GM19467 (cell line): ENCODE data around the gene AZI2.

ENCODE experiments used
- ATAC-seq: cut with Tn5 transposase; IDR thresholded peaks from one replicate; pipeline ENCODE4 v1.9.1; 2021; ENCODE audit warnings: mild to moderate bottlenecking, moderate library complexity; ENCODE audit not compliant: unreplicated experiment

AZI2 gene

DNA sequence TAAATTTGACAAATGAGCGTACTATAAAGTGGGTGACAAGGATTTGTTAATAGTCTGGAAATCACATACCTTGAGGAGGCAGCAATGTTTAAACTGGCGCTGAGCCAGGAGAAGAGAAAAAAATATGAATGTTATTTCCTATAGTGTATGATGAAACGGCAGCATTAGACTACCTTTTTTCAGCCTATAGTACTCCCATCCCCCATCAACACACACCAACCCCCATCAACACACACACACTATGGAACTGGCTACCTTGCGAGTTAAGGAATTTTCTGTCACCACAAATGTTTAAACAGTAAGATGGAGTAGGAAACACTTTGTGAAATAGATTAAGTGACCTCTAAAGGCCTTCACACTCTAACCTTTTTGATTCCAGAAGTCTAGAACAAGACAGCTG, 46.9 kb downstream of the AZI2 start:
- no peak for ATAC-seq

DNA sequence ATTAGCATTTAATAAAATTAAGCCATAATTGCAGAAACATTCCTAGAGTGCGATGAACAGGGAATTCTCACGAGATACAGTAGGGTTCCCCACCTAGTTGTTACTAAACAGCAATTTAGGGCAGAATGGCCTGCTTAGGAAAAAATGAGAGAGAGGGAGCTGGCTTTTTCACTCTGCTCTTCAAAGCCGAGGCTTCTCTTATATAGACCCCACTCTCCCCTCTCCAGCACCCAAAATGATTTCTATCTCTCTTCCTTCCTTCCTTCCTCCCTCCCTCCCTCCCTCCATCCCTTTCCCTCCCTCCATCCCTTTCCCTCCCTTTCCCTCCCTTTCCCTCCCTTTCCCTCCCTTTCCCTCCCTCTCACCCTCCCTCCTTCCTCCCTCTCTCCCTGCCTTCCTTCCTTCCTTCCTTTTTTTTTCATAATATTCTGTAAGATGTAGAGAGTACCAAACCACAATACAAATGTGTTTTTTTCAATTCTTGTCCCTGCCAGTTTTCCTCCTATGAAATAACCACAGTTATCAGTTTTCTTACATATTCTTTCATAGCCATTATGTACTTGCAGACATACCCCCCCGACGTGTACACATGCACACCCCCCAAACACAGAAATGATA, 48.2 kb downstream of the AZI2 start:
- no peak for ATAC-seq

DNA sequence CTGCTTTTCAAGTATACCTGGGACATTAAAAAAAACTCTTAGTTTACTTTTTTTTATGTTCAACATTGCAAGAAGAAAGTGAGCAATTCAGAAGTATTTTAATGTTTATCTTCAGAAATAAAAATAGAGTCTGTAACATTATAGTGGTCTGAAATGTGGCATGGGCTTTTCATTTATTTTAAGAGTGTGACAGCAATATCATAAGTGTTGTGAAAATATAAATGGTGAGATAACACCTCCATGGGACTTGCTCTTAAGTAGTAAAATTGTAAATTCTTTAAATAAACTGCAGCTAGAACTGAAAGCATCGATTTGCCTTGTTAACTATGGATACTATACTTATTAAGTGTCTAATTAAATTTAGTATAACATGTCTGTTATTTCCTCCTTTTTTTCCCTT, 48.9 kb downstream of the AZI2 start:
- no peak for ATAC-seq

DNA sequence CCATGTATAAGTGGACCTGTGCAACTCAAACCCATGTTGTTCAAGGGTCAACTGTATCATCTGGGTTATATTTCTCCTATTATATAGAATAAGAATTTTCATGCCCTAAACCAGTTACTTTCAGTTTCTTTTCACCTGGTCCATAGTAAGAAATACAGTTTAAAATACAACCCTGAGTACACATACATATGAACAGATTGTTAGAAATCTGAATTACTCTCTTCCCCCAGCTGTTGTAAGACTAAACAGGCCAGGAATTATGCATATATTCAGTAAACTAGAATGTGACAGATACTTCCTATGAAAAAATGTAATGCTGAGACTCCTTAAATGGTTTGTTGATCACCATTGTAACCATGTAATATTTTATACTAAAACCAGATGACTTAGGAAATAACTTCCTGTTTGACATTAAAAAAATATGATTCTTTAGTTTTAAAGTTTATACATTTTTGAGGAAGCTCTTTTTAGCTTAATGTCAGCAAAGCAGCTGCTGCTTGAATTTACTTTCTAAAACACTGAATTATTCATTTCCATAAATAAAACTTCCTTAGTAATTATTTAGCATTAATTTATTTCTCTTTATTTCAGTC, 52.6 kb downstream of the AZI2 start:
- ATAC-seq, result no peak

DNA sequence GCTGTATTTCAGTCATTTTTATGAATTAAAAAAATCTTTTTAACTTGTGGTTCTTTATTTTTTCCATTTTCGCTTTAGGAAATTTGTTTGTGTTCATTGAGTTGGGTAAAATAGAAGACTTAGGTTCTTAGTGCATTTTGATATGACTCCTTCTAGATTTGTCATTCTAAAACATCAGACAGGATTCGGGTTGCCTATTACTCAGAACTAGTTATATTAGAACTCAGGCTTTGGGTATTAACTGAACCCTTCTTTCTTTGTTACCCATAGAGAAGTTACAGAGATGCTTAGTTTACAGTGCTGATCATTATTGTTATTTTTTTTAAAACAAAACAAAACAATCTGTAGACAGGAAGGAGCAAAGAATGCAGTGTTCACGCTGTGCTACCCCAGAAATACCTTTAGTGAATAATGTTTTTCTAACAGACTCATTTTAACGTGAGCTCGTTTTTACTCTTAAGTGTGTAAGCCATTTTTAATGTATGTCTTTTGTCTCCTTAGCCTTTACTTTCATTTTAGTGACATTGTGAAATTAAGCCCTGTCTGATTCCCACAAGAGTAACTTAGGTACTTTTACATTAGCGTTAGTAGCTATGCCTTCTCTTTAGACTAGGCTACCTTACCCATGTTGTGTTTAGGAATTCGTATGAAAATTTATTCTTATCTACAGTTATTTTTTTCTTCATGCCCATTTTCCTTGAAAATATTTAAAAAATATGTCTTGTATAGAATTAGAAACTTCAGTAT, 53.8 kb downstream of the AZI2 start:
- ATAC-seq, result no peak

DNA sequence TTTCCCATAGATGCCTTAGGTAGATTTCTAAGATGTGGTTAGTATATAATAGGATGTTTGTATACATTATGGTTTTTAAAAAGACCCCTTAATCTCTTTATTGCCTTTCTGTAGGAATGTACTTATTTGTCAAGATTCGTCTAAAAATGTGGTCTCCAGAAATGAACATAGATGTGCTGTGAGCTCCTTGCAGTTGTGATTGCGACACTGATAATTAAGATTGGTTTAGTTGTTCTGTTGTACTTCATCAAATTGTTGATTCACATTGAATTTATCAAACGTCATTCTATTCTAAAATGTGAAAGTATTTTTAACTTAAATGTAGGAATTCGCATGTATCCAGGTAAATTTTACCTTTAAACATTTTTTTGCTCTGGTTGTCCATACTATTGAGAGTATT, 56.0 kb downstream of the AZI2 start:
- ATAC-seq, result no peak

DNA sequence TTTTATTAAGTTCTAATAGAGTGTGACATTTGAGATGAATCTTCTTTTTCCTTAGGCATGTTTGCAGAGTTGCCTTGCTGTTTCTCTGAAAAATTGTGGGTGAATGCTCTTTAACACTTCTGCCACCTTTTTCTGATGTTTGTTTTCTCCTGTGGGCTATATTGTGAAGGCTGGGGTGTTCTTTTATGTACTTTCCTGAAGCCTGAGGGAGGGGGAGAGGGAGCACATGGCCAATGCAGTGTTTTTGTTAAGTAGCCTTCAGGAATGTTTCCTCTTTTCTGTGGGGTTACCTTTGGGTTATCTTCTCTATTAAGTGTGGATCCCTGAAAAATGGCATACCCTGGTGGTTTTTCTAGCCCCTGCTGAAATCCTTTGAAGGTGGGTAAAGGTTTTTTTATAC, 57.0 kb downstream of the AZI2 start:
- ATAC-seq, result no peak

DNA sequence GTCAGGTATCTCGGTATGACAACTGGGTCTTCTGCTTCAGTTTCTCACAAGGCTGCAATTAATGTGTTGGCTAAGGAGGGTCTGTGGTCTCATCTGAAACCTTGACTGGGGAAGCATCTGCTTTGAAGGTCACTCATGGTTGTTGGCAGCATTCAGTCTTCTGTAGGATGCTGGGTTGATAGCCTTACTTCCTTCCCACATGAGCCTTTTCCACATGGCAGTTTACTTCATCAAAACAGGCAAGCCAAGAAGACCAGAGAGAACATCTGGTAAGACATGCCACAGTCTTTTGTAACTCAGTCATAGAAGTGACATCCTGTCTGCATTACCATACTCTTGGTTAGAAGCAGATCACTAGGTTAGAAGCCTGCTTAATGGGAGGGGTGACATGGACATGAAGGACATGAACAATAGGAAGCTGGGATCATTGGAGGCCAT, 57.7 kb downstream of the AZI2 start:
- ATAC-seq, result no peak

DNA sequence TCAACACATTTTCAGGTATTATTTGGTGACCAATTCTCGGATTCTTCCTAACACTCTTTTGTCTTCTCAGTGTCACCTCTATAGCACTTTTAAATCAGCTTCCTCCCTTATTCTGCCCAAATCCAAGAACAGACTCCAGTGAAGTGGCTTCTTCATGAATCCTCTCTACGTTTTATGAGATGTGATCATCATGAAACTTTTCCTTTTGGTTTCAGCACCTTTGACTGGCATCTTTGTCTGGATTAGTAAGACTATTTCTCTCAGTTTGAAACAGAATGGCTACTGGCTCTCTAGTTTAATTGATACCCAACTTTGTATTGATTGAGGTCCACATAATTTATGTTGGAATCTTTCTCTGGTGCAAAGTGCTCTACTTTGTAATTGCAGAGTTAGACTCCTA, 61.6 kb downstream of the AZI2 start:
- no peak for ATAC-seq

DNA sequence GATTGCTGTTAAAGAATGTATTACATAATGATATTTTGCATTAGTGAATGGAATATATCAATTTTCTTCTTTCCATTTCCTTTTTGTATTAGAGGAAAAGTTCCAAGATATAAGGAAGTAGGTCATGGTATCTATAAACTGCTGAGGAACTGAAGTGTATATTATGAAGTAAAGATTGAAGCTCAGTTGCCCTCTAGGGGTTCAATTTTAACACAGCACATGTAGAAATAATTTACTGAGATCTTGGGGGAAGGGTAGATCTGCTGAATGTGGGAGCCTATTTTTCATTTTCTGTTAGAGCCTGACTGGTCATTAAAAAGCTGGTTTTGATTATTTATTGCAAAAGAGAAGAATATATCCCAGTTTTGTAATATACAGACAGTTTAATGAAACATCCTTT, 62.0 kb downstream of the AZI2 start:
- ATAC-seq, result peak; percentile 91

DNA sequence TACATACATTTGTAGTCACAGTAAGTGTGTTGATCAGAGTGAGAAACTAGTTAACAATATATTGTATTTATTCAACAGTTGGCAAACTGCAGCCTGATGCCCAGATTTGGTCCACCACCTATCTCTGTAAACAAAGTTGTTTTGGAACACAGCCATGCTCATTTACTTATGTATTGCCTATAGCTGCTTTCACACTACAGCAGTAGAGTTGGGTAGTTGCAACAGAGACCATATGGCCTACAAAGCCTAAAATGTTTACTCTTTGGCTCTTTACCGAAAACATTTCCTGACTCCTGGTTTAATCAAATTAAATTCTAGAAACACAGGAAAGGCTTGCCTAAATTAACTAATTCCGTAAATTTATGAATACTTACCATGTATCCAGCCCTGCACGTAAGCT, 67.8 kb downstream of the AZI2 start:
- ATAC-seq, result no peak

DNA sequence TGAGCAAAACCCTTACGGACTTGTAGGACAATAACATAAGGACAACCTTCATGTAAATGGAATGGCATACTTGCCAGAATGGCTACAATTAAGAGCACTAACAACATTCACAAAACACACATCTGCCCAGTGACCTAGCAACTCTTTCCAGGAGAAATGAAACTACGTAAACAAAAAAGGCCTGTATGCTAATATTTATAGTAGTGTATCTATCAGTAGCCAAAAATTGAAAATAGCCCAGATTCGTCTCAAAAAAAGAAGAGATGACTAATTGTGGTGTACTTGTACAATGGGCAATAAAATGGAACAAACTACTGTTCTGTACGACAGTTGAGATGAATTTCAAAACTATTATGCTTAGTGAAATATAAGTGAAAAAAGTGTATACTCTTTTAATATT, 68.9 kb downstream of the AZI2 start:
- no peak for ATAC-seq

DNA sequence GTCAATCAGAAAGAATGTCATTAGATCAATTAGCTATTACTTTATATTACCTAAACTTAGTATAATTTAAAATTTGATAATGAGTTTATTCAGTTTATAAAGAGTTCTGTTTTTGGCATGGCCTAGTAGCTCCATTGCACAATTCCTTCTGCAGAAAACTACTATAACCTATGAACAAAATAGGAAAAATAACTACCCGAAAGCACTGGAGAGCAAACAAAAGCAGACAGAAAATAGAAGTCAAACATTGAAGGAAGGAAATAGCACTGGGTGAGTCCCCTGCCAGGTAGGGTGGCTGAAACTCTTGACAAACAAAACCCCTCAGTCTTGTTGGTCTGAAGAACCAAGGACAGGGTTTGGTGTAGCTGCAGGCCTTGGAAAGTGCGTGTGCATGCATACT, 69.7 kb downstream of the AZI2 start:
- ATAC-seq, result no peak

DNA sequence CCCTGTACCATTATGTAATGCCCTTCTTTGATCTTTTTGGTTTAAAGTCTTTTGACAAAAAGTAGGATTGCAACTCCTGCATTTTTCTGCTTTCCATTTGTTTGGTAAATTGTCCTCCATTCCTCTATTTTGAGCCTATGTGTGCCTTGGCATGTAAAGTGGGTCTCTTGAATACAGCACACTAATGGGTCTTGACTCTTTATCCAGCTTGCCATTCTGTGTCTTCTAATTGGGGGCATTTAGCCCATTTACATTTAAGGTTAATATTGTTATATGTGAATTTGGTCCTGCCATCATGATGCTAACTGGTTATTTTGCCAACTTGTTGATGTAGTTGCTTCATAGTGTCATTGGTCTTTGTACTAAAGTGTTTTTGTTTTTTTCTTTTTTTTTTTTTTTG, 74.8 kb downstream of the AZI2 start:
- ATAC-seq, result no peak
